A673 (cell line): ENCODE data around the gene REV3L. TPM values are rescaled to one million over a fixed set of nuclear protein-coding genes. Genes with fewer than 3 reads are reported as not detected.

ENCODE experiments used
- BruUV-seq: library from RNA; stranded (reverse); fragments of 400-500 nt; replicated peaks from 2 replicates; lab custom pipeline; 2021; lab: Mats Ljungman, UMichigan
- CTCF ChIA-PET: fragments of 300-600 bp; sonication (Branson Sonifier 250); formaldehyde crosslinking; loops from one replicate; lab custom pipeline; 2022; ENCODE audit warnings: antibody characterized with exemption; lab: Charles Lee
- POLR2A ChIA-PET: fragments of 300-600 bp; sonication (Branson Sonifier 250); formaldehyde crosslinking; loops from one replicate; lab custom pipeline; 2022; ENCODE audit warnings: antibody characterized with exemption; ENCODE audit not compliant: low non-redundant PET; lab: Charles Lee
- DNase-seq: peaks from one replicate; pipeline ENCODE4 v3.0.0-alpha.2; 2015; ENCODE audit warnings: low spot score
- H3K27ac ChIP-seq: fragments of 200-600 bp; sonication (generic); 2 replicates; pipeline ENCODE4 v1.5.1; 2016; ENCODE audit warnings: mixed run types, low read depth, mild to moderate bottlenecking, mixed read lengths, antibody characterized with exemption, low read length; ENCODE audit not compliant: poor library complexity, severe bottlenecking
- H3K27me3 ChIP-seq: fragments of 200-600 bp; sonication (generic); replicated peaks from 2 replicates; pipeline ENCODE4 v1.6.1; 2017; ENCODE audit warnings: mixed run types, low read depth, mild to moderate bottlenecking, mixed read lengths, antibody characterized with exemption, low read length; ENCODE audit not compliant: insufficient read depth, poor library complexity
- H3K36me3 ChIP-seq: fragments of 200-600 bp; sonication (generic); 2 replicates; pipeline ENCODE4 v1.6.1; 2016; ENCODE audit warnings: mixed run types, mild to moderate bottlenecking, mixed read lengths, antibody characterized with exemption, low read length; ENCODE audit not compliant: insufficient read depth, poor library complexity, severe bottlenecking
- H3K4me1 ChIP-seq: fragments of 200-600 bp; sonication (generic); 2 replicates; pipeline ENCODE4 v1.6.1; 2017; ENCODE audit warnings: mixed run types, mild to moderate bottlenecking, mixed read lengths, antibody characterized with exemption, low read length; ENCODE audit not compliant: insufficient read depth, poor library complexity, severe bottlenecking
- H3K4me3 ChIP-seq: fragments of 200-600 bp; sonication (generic); 2 replicates; pipeline ENCODE4 v1.5.1; 2016; ENCODE audit warnings: low read depth, mixed run types, mild to moderate bottlenecking, mixed read lengths, low read length; ENCODE audit not compliant: poor library complexity, severe bottlenecking
- H3K9me3 ChIP-seq: fragments of 200-600 bp; sonication (generic); 2 replicates; pipeline ENCODE4 v1.6.1; 2016; ENCODE audit warnings: mixed run types, low read depth, mild to moderate bottlenecking, mixed read lengths, antibody characterized with exemption, low read length; ENCODE audit not compliant: poor library complexity, severe bottlenecking
- CTCF ChIP-seq: fragments of 300-800, 200-600 bp; sonication (generic); conservative IDR thresholded peaks from 2 replicates; pipeline ENCODE4 v1.5.1; 2017; ENCODE audit warnings: low read depth, mild to moderate bottlenecking, antibody characterized with exemption, low read length, moderate library complexity, mixed read lengths
- EZH2 ChIP-seq: fragments of 200-600 bp; sonication (generic); IDR thresholded peaks from 2 replicates; pipeline ENCODE4 v1.6.1; 2017; ENCODE audit warnings: borderline replicate concordance, low read depth, mild to moderate bottlenecking, mixed read lengths, antibody characterized with exemption, low read length; ENCODE audit not compliant: poor library complexity, severe bottlenecking
- intact Hi-C: fragments of 100-400 bp; cut with micrococcal nuclease; formaldehyde crosslinking; loops from one replicate; pipeline ENCODE4 v1.10.0; 2022; ENCODE audit not compliant: unreplicated experiment
- total RNA-seq: library from RNA; stranded (reverse); gene quantifications from 2 replicates; pipeline ENCODE4 v1.2.3, GENCODE V29; 2021

Gene REV3L
- total RNA-seq, 1 experiment from 2014 or later = 24.0 TPM

GRCh38 chr6:111456208-111456607, 26.8 kb downstream of the REV3L start:
- TF ChIP-seq CTCF = no peak
- no peak for TF ChIP-seq EZH2
- ChIA-PET CTCF (no interaction called here), POLR2A (no interaction called here)
- Histone ChIP-seq H3K36me3 (peaks cover 26% of the 10 kb centered on the region), H3K27me3 (no peaks in the 10 kb centered on the region), H3K27ac (no peak overlapping the region), H3K4me1 (no peaks in the 10 kb centered on the region), H3K4me3 (no peak overlapping the region), H3K9me3 (peaks cover 21% of the 10 kb centered on the region)
- DNase-seq = no peak
- no TSS peak for BruUV-seq
- intact Hi-C loops = no loop called here

- H3K36me3 ChIP-seq = no peaks in the 10 kb centered on the region
- H3K27ac ChIP-seq = no peak overlapping the region
- DNase-seq = no peak
- ChIA-PET POLR2A (no interaction called here), CTCF (no interaction called here)
- BruUV-seq = no TSS peak
- H3K27me3 ChIP-seq = no peaks in the 10 kb centered on the region
- no peaks in the 10 kb centered on the region for H3K9me3 ChIP-seq
- no peak overlapping the region for H3K4me3 ChIP-seq
- TF ChIP-seq CTCF (no peak), EZH2 (no peak)
- H3K4me1 ChIP-seq = peaks cover 12% of the 10 kb centered on the region
- intact Hi-C loops = no loop called here
Measured at GRCh38 chr6:111450636-111451035, 32.4 kb downstream of the REV3L start.

GRCh38 chr6:111450087-111450486, 32.9 kb downstream of the REV3L start:
- Histone ChIP-seq H3K4me1 (peaks cover 15% of the 10 kb centered on the region), H3K9me3 (no peaks in the 10 kb centered on the region), H3K27ac (no peak overlapping the region), H3K36me3 (no peaks in the 10 kb centered on the region), H3K27me3 (no peaks in the 10 kb centered on the region), H3K4me3 (no peak overlapping the region)
- no peak for DNase-seq
- ChIA-PET CTCF (no interaction called here), POLR2A (interaction anchor here (0.6 kb wide), 1 partner anchor 16 kb away, joined by 6 read pairs; no protein-coding TSS in a partner anchor)
- intact Hi-C loops = no loop called here
- BruUV-seq = no TSS peak
- TF ChIP-seq CTCF (no peak), EZH2 (no peak)
